ENCODE measurements around the gene VKORC1. TPM values are rescaled to one million over a fixed set of nuclear protein-coding genes. Genes with fewer than 3 reads are reported as not detected.

VKORC1 gene
- total and polyA plus RNA-seq, 4 donors, result 29.9 to 519 (median 263) TPM

DNA sequence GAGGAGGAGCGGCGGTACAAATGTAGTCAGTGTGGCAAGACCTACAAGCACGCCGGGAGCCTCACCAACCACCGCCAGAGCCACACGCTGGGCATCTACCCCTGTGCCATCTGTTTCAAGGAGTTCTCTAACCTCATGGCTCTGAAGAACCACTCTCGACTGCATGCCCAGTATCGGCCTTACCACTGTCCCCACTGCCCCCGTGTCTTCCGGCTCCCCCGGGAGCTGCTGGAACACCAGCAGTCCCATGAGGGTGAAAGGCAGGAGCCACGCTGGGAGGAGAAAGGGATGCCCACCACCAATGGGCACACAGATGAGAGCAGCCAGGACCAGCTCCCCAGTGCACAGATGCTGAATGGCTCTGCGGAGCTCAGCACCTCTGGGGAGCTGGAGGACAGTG, 17.6 kb downstream of the VKORC1 start:
- no peak overlapping the region for H3K27ac ChIP-seq (ENCODE audit: low read depth in 1 of 2, low read length in 2 of 2)
- no peaks in the 10 kb centered on the region for H3K9me3 ChIP-seq (ENCODE audit: control insufficient read depth in 4 of 4, low read length in 3 of 4)
- no peak for TF ChIP-seq SP1 (IDR thresholded peaks at IDR 0.05)
- TF ChIP-seq RXRA (IDR thresholded peaks at IDR 0.05), result no peak
- no peak for TF ChIP-seq FOXA2 (IDR thresholded peaks at IDR 0.05)
- TF ChIP-seq, protein P1, sequence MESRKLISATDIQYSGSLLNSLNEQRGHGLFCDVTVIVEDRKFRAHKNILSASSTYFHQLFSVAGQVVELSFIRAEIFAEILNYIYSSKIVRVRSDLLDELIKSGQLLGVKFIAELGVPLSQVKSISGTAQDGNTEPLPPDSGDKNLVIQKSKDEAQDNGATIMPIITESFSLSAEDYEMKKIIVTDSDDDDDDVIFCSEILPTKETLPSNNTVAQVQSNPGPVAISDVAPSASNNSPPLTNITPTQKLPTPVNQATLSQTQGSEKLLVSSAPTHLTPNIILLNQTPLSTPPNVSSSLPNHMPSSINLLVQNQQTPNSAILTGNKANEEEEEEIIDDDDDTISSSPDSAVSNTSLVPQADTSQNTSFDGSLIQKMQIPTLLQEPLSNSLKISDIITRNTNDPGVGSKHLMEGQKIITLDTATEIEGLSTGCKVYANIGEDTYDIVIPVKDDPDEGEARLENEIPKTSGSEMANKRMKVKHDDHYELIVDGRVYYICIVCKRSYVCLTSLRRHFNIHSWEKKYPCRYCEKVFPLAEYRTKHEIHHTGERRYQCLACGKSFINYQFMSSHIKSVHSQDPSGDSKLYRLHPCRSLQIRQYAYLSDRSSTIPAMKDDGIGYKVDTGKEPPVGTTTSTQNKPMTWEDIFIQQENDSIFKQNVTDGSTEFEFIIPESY (IDR thresholded peaks at IDR 0.05), result no peak
- TF ChIP-seq, protein P2, sequence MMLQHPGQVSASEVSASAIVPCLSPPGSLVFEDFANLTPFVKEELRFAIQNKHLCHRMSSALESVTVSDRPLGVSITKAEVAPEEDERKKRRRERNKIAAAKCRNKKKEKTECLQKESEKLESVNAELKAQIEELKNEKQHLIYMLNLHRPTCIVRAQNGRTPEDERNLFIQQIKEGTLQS (IDR thresholded peaks at IDR 0.05), result no peak
- TF ChIP-seq JUND (IDR thresholded peaks at IDR 0.05), result no peak
- TF ChIP-seq, protein P3, sequence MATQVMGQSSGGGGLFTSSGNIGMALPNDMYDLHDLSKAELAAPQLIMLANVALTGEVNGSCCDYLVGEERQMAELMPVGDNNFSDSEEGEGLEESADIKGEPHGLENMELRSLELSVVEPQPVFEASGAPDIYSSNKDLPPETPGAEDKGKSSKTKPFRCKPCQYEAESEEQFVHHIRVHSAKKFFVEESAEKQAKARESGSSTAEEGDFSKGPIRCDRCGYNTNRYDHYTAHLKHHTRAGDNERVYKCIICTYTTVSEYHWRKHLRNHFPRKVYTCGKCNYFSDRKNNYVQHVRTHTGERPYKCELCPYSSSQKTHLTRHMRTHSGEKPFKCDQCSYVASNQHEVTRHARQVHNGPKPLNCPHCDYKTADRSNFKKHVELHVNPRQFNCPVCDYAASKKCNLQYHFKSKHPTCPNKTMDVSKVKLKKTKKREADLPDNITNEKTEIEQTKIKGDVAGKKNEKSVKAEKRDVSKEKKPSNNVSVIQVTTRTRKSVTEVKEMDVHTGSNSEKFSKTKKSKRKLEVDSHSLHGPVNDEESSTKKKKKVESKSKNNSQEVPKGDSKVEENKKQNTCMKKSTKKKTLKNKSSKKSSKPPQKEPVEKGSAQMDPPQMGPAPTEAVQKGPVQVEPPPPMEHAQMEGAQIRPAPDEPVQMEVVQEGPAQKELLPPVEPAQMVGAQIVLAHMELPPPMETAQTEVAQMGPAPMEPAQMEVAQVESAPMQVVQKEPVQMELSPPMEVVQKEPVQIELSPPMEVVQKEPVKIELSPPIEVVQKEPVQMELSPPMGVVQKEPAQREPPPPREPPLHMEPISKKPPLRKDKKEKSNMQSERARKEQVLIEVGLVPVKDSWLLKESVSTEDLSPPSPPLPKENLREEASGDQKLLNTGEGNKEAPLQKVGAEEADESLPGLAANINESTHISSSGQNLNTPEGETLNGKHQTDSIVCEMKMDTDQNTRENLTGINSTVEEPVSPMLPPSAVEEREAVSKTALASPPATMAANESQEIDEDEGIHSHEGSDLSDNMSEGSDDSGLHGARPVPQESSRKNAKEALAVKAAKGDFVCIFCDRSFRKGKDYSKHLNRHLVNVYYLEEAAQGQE (IDR thresholded peaks at IDR 0.05), result no peak
- no peaks in the 10 kb centered on the region for H3K27me3 ChIP-seq (ENCODE audit: control insufficient read depth in 4 of 4, insufficient read depth in 4 of 4, low read length in 3 of 4)
- peaks cover 0 to 23% (median 17%) of the 10 kb centered on the region in 4 donors for H3K4me1 ChIP-seq (ENCODE audit: control insufficient read depth in 4 of 4, insufficient read depth in 4 of 4, low read length in 3 of 4)
- peaks cover 4 to 46% (median 18%) of the 10 kb centered on the region in 4 donors for H3K36me3 ChIP-seq (ENCODE audit: control insufficient read depth in 4 of 4, insufficient read depth in 3 of 4, low read depth in 1 of 4, low read length in 3 of 4)
- WGBS, result 97% methylated on average over 13 of the region's 13 CpGs
- no peak for DNase-seq (ENCODE audit: low spot score)
- no peak overlapping the region for H3K9ac ChIP-seq (ENCODE audit: low read depth in 1 of 2, low read length in 2 of 2)
- no peak overlapping the region for H3K4me3 ChIP-seq (ENCODE audit: low read depth in 1 of 3, low read length in 3 of 3)

DNA sequence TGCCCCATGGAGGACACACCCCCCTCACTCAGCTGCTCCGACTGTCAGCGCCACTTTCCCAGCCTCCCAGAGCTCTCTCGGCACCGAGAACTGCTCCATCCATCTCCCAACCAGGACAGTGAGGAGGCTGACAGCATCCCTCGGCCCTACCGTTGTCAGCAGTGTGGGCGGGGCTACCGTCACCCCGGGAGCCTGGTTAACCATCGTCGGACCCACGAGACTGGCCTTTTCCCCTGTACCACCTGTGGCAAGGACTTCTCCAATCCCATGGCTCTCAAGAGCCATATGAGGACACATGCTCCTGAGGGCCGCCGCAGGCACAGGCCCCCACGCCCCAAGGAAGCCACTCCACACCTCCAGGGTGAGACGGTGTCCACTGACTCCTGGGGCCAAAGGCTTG, 18.3 kb downstream of the VKORC1 start:
- H3K4me1 ChIP-seq (ENCODE audit: control insufficient read depth in 4 of 4, insufficient read depth in 4 of 4, low read length in 3 of 4), result peaks cover 0 to 26% (median 19%) of the 10 kb centered on the region in 4 donors
- no peak overlapping the region for H3K4me3 ChIP-seq (ENCODE audit: low read depth in 1 of 3, low read length in 3 of 3)
- peaks cover 4 to 44% (median 18%) of the 10 kb centered on the region in 4 donors for H3K36me3 ChIP-seq (ENCODE audit: control insufficient read depth in 4 of 4, insufficient read depth in 3 of 4, low read depth in 1 of 4, low read length in 3 of 4)
- H3K27me3 ChIP-seq (ENCODE audit: control insufficient read depth in 4 of 4, insufficient read depth in 4 of 4, low read length in 3 of 4), result no peaks in the 10 kb centered on the region
- DNase-seq (ENCODE audit: low spot score), result no peak
- no peak for TF ChIP-seq EGR1 (IDR thresholded peaks at IDR 0.05; ENCODE audit: low read depth in 2 of 2)
- TF ChIP-seq HNF4G (IDR thresholded peaks at IDR 0.05), result no peak
- TF ChIP-seq, protein P4, sequence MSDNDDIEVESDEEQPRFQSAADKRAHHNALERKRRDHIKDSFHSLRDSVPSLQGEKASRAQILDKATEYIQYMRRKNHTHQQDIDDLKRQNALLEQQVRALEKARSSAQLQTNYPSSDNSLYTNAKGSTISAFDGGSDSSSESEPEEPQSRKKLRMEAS (IDR thresholded peaks at IDR 0.05), result no peak
- TF ChIP-seq, protein P1 (IDR thresholded peaks at IDR 0.05), result no peak
- TF ChIP-seq, protein P5, sequence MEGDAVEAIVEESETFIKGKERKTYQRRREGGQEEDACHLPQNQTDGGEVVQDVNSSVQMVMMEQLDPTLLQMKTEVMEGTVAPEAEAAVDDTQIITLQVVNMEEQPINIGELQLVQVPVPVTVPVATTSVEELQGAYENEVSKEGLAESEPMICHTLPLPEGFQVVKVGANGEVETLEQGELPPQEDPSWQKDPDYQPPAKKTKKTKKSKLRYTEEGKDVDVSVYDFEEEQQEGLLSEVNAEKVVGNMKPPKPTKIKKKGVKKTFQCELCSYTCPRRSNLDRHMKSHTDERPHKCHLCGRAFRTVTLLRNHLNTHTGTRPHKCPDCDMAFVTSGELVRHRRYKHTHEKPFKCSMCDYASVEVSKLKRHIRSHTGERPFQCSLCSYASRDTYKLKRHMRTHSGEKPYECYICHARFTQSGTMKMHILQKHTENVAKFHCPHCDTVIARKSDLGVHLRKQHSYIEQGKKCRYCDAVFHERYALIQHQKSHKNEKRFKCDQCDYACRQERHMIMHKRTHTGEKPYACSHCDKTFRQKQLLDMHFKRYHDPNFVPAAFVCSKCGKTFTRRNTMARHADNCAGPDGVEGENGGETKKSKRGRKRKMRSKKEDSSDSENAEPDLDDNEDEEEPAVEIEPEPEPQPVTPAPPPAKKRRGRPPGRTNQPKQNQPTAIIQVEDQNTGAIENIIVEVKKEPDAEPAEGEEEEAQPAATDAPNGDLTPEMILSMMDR (IDR thresholded peaks at IDR 0.05; ENCODE audit: low read depth, low read length, missing input control), result no peak
- no peak for TF ChIP-seq NR2F2 (IDR thresholded peaks at IDR 0.05)
- TF ChIP-seq TAF1 (conservative IDR thresholded peaks at IDR 0.05), result no peak
- no peak for TF ChIP-seq RAD21 (IDR thresholded peaks at IDR 0.05)
- no peak for TF ChIP-seq FOXA2 (IDR thresholded peaks at IDR 0.05)
- no peak overlapping the region for H3K9ac ChIP-seq (ENCODE audit: low read depth in 1 of 2, low read length in 2 of 2)
- no peaks in the 10 kb centered on the region for H3K9me3 ChIP-seq (ENCODE audit: control insufficient read depth in 4 of 4, low read length in 3 of 4)
- 75% methylated on average over 16 of the region's 16 CpGs for WGBS
- no peak overlapping the region for H3K27ac ChIP-seq (ENCODE audit: low read depth in 1 of 2, low read length in 2 of 2)

All from liver (tissue), 9 donors.